OCI-LY3 (cell line): ENCODE results near the gene BCL2L13.
A peak's percentile ranks its signal among the peaks of the same experiment; 100 is the strongest.

ENCODE experiments used
- H2AFZ ChIP-seq: fragments of 200-600, 300-600 bp; shearing (Covaris generic); 2 replicates; pipeline ENCODE4 v1.6.0; 2014; ENCODE audit warnings: antibody characterized with exemption, low read depth, low read length
- H3K27ac ChIP-seq: fragments of 200-600, 300-600 bp; sonication (generic); 2 replicates; pipeline ENCODE4 v1.5.1; 2014; ENCODE audit warnings: mild to moderate bottlenecking, low read length, moderate library complexity, mixed read lengths
- H3K27me3 ChIP-seq: fragments of 200-600, 300-600 bp; sonication (generic); 2 replicates; pipeline ENCODE4 v1.6.1; 2014; ENCODE audit warnings: low read depth, low read length, mixed read lengths
- H3K36me3 ChIP-seq: fragments of 200-600, 300-600 bp; sonication (generic); replicated peaks from 2 replicates; pipeline ENCODE3; 2014; ENCODE audit warnings: low read depth, low read length, mixed read lengths
- H3K4me1 ChIP-seq: fragments of 300-600, 200-600 bp; sonication (generic); 2 replicates; pipeline ENCODE4 v1.6.1; 2014; ENCODE audit warnings: low read length, mixed read lengths
- H3K4me2 ChIP-seq: fragments of 200-600, 300-600 bp; sonication (generic); 2 replicates; pipeline ENCODE4 v1.6.1; 2014; ENCODE audit warnings: low read length, mixed read lengths
- H3K4me3 ChIP-seq: fragments of 300-600, 200-600 bp; sonication (generic); 2 replicates; pipeline ENCODE4 v1.5.1; 2014; ENCODE audit warnings: antibody characterized with exemption, mild to moderate bottlenecking, low read length, moderate library complexity
- H3K79me2 ChIP-seq: fragments of 300-600, 200-600 bp; shearing (Covaris generic); 2 replicates; pipeline ENCODE4 v1.6.1; 2014; ENCODE audit warnings: mild to moderate bottlenecking, low read length, mixed read lengths
- H3K9ac ChIP-seq: fragments of 300-600, 200-600 bp; shearing (Covaris generic); 2 replicates; pipeline ENCODE4 v1.6.0; 2014; ENCODE audit warnings: mild to moderate bottlenecking, low read length, moderate library complexity
- H3K9me3 ChIP-seq: fragments of 200-600, 300-600 bp; shearing (Covaris generic); 2 replicates; pipeline ENCODE4 v1.6.1; 2014; ENCODE audit warnings: low read length, mixed read lengths; ENCODE audit not compliant: insufficient read depth
- H4K20me1 ChIP-seq: fragments of 200-600, 300-600 bp; sonication (generic); 2 replicates; pipeline ENCODE4 v1.6.1; 2016; ENCODE audit warnings: low read length, mixed read lengths; ENCODE audit not compliant: insufficient read depth
- CTCF ChIP-seq: fragments of 200-600, 300-600 bp; sonication (generic); IDR thresholded peaks from 2 replicates; pipeline ENCODE4 v1.5.1; 2014; ENCODE audit warnings: antibody characterized with exemption, low read length, low read depth
- EZH2phosphoT487 ChIP-seq: fragments of 200-600 bp; shearing (Covaris generic); IDR thresholded peaks from 2 replicates; pipeline ENCODE4 v1.6.1; 2018; ENCODE audit warnings: antibody characterized with exemption, mixed run types, low read depth

Gene BCL2L13

GRCh38 chr22:17706947-17707346 lies 68.4 kb downstream of the BCL2L13 start:
- peak overlapping the region; percentile 80 for H3K4me2 ChIP-seq
- TF ChIP-seq CTCF = no peak
- no peak for TF ChIP-seq EZH2phosphoT487
- H2AFZ ChIP-seq = no peak overlapping the region
- H3K27me3 ChIP-seq = no peaks in the 10 kb centered on the region
- no peaks in the 10 kb centered on the region for H3K9me3 ChIP-seq
- peaks cover 32% of the 10 kb centered on the region for H3K4me1 ChIP-seq
- peaks cover 4% of the 10 kb centered on the region; the same call in 1 of the 2 replicates for H4K20me1 ChIP-seq
- peaks cover 51% of the 10 kb centered on the region for H3K79me2 ChIP-seq
- peak overlapping the region; percentile 93 for H3K27ac ChIP-seq
- H3K9ac ChIP-seq = peak overlapping the region; percentile 85
- peak overlapping the region; percentile 79 for H3K4me3 ChIP-seq
- peaks cover 35% of the 10 kb centered on the region for H3K36me3 ChIP-seq

GRCh38 chr22:17707526-17707925 lies 69.0 kb downstream of the BCL2L13 start:
- Histone ChIP-seq H2AFZ (no peak overlapping the region), H3K9ac (peak overlapping the region; percentile 85), H4K20me1 (peaks cover 4% of the 10 kb centered on the region; the same call in 1 of the 2 replicates), H3K4me2 (peak overlapping the region; percentile 80), H3K27me3 (no peaks in the 10 kb centered on the region), H3K4me1 (peaks cover 32% of the 10 kb centered on the region), H3K79me2 (peaks cover 57% of the 10 kb centered on the region), H3K9me3 (no peaks in the 10 kb centered on the region), H3K4me3 (peak overlapping the region; percentile 79), H3K27ac (peak overlapping the region; percentile 93), H3K36me3 (peaks cover 35% of the 10 kb centered on the region)
- TF ChIP-seq EZH2phosphoT487 (no peak), CTCF (no peak)

GRCh38 chr22:17710023-17710422 lies 71.5 kb downstream of the BCL2L13 start:
- no peak overlapping the region for H3K27ac ChIP-seq
- H3K27me3 ChIP-seq = no peaks in the 10 kb centered on the region
- H4K20me1 ChIP-seq = peaks cover 10% of the 10 kb centered on the region
- no peaks in the 10 kb centered on the region for H3K9me3 ChIP-seq
- no peak overlapping the region for H3K4me3 ChIP-seq
- H2AFZ ChIP-seq = no peak overlapping the region
- peaks cover 79% of the 10 kb centered on the region for H3K79me2 ChIP-seq
- no peak overlapping the region for H3K4me2 ChIP-seq
- no peak overlapping the region for H3K9ac ChIP-seq
- peaks cover 22% of the 10 kb centered on the region for H3K36me3 ChIP-seq
- peaks cover 32% of the 10 kb centered on the region for H3K4me1 ChIP-seq
- TF ChIP-seq EZH2phosphoT487 (no peak), CTCF (no peak)

- Histone ChIP-seq H3K4me2 (no peak overlapping the region), H3K27ac (no peak overlapping the region), H3K79me2 (peaks cover 91% of the 10 kb centered on the region)
These were observed 73.9 kb downstream of the BCL2L13 start for GRCh38 chr22:17712441-17712840.

More at GRCh38 chr22:17712441-17712840, 73.9 kb downstream of the BCL2L13 start:
- Histone ChIP-seq H3K27me3 (no peaks in the 10 kb centered on the region), H4K20me1 (peaks cover 30% of the 10 kb centered on the region), H3K4me3 (no peak overlapping the region), H3K9me3 (no peaks in the 10 kb centered on the region), H2AFZ (no peak overlapping the region), H3K9ac (no peak overlapping the region), H3K4me1 (peaks cover 18% of the 10 kb centered on the region), H3K36me3 (peaks cover 17% of the 10 kb centered on the region)
- TF ChIP-seq EZH2phosphoT487 (no peak), CTCF (no peak)
